Neural progenitor cell (in vitro differentiated cells): ENCODE data around the gene TRPT1. TPM values are rescaled to one million over a fixed set of nuclear protein-coding genes. Genes with fewer than 3 reads are reported as not detected.
A peak's percentile ranks its signal among the peaks of the same experiment; 100 is the strongest.
"Not testable (repeated sequence)": the region's sequence is repeated elsewhere in the genome, so short reads cannot be mapped to it uniquely, and the experiment has no call there.

Experiments used
- DNase-seq: peaks from one replicate; pipeline ENCODE4 v3.0.0-alpha.2; 2016; ENCODE audit warnings: low spot score
- H2AFZ ChIP-seq: fragments of 200-600 bp; sonication (generic); replicated peaks from 2 replicates; pipeline ENCODE4 v1.6.1; 2016; ENCODE audit warnings: antibody characterized with exemption
- H3F3A ChIP-seq: fragments of 200-600 bp; sonication (generic); 2 replicates; pipeline ENCODE4 v1.6.1; 2016; ENCODE audit warnings: antibody characterized with exemption, low read depth
- H3K27ac ChIP-seq: fragments of 200-600 bp; sonication (generic); 2 replicates; pipeline ENCODE4 v1.5.1; 2016; ENCODE audit warnings: mild to moderate bottlenecking
- H3K27me3 ChIP-seq: fragments of 200-600 bp; sonication (generic); 2 replicates; pipeline ENCODE4 v1.6.1; 2016; ENCODE audit warnings: mild to moderate bottlenecking, moderate library complexity
- H3K36me3 ChIP-seq: fragments of 200-600 bp; sonication (generic); 2 replicates; pipeline ENCODE4 v1.5.1; 2016
- H3K4me1 ChIP-seq: fragments of 200-600 bp; sonication (generic); 2 replicates; pipeline ENCODE4 v1.6.1; 2016; ENCODE audit warnings: mixed run types
- H3K4me2 ChIP-seq: fragments of 200-600 bp; sonication (generic); 2 replicates; pipeline ENCODE4 v1.6.1; 2016
- H3K4me3 ChIP-seq: fragments of 200-600 bp; sonication (generic); 2 replicates; pipeline ENCODE4 v1.5.1; 2016
- H3K79me2 ChIP-seq: fragments of 200-600 bp; sonication (generic); 2 replicates; pipeline ENCODE4 v1.6.1; 2016; ENCODE audit warnings: low read depth
- H3K9ac ChIP-seq: fragments of 200-600 bp; sonication (generic); 2 replicates; pipeline ENCODE4 v1.6.1; 2016
- H3K9me3 ChIP-seq: fragments of 200-600 bp; sonication (generic); 2 replicates; pipeline ENCODE4 v1.5.1; 2016; ENCODE audit warnings: low read depth
- H4K20me1 ChIP-seq: fragments of 200-600 bp; sonication (generic); 2 replicates; pipeline ENCODE4 v1.6.1; 2016; ENCODE audit warnings: low read depth
- H3K27ac Mint-ChIP-seq: 3 replicates; pipeline ENCODE4 v1.8.0; 2021; ENCODE audit warnings: mixed read lengths
- H3K27me3 Mint-ChIP-seq: 2 replicates; pipeline ENCODE4 v1.8.0; 2022; ENCODE audit warnings: low read depth, mild to moderate bottlenecking, inconsistent platforms, moderate library complexity, mixed read lengths; ENCODE audit not compliant: insufficient read depth
- H3K36me3 Mint-ChIP-seq: 3 replicates; pipeline ENCODE4 v1.8.0; 2021; ENCODE audit warnings: mixed read lengths
- H3K4me1 Mint-ChIP-seq: 3 replicates; pipeline ENCODE4 v1.8.0; 2021; ENCODE audit warnings: mixed read lengths
- H3K4me3 Mint-ChIP-seq: 3 replicates; pipeline ENCODE4 v1.8.0; 2021; ENCODE audit warnings: mild to moderate bottlenecking, moderate library complexity, mixed read lengths
- H3K9me3 Mint-ChIP-seq: 3 replicates; pipeline ENCODE4 v1.8.0; 2020; ENCODE audit warnings: mixed read lengths
- CTCF ChIP-seq: fragments of 200-600 bp; sonication (generic); IDR thresholded peaks from 2 replicates; pipeline ENCODE4 v1.5.1; 2017; ENCODE audit warnings: antibody characterized with exemption, mild to moderate bottlenecking
- EZH2 ChIP-seq: fragments of 200-600 bp; sonication (generic); IDR thresholded peaks from 2 replicates; pipeline ENCODE4 v1.6.1; 2017; ENCODE audit warnings: antibody characterized with exemption, mild to moderate bottlenecking, moderate library complexity
- EZH2phosphoT487 ChIP-seq: fragments of 200-600 bp; sonication (generic); IDR thresholded peaks from 2 replicates; pipeline ENCODE4 v1.6.1; 2017; ENCODE audit warnings: antibody characterized with exemption
- total RNA-seq: library from RNA; depleted of rRNA; stranded (reverse); fragments of >200 nt; gene quantifications from 2 replicates; pipeline ENCODE4 v1.2.3, GENCODE V29; 2015; ENCODE audit warnings: low replicate concordance

TRPT1 gene
- total RNA-seq, 1 donor from 2014 or later: 17.5 TPM

GRCh38 chr11:64247729-64248531 lies 21.9 kb upstream of the TRPT1 start:
- TF ChIP-seq EZH2phosphoT487: no peak
- no peak for TF ChIP-seq EZH2
- no peak for TF ChIP-seq CTCF
- Mint-ChIP-seq H3K4me1 (peaks cover 45% of the 10 kb centered on the region), H3K27ac (peak overlapping the region; percentile 80), H3K36me3 (peaks cover 2% of the 10 kb centered on the region), H3K27me3 (peaks cover 13% of the 10 kb centered on the region), H3K9me3 (no peaks in the 10 kb centered on the region), H3K4me3 (peak overlapping the region; percentile 85)
- no peaks in the 10 kb centered on the region for H3K9me3 ChIP-seq
- peak overlapping the region; percentile 52 for H2AFZ ChIP-seq
- no peak overlapping the region for H3K9ac ChIP-seq
- H3F3A ChIP-seq: peaks cover 52% of the 10 kb centered on the region
- peak overlapping the region; percentile 88 for H3K4me2 ChIP-seq
- no peak overlapping the region for H3K27ac ChIP-seq
- H3K27me3 ChIP-seq: peaks cover 6% of the 10 kb centered on the region
- DNase-seq: no peak
- H4K20me1 ChIP-seq: peaks cover 22% of the 10 kb centered on the region
- peak overlapping the region; percentile 71 for H3K4me3 ChIP-seq
- H3K79me2 ChIP-seq: peaks cover 25% of the 10 kb centered on the region
- H3K36me3 ChIP-seq: no peaks in the 10 kb centered on the region
- peaks cover 41% of the 10 kb centered on the region for H3K4me1 ChIP-seq

- Histone ChIP-seq H2AFZ (peak within 1 kb of the TSS; percentile 83), H4K20me1 (peaks cover 22% of the 10 kb centered on the region), H3K9me3 (no peaks in the 10 kb centered on the region), H3K4me2 (peak within 1 kb of the TSS; percentile 88), H3K27ac (peak within 1 kb of the TSS; percentile 59), H3K9ac (no peak within 1 kb of the TSS), H3K36me3 (no peaks in the 10 kb centered on the region), H3K4me3 (peak within 1 kb of the TSS; percentile 71), H3K4me1 (peaks cover 36% of the 10 kb centered on the region), H3F3A (peaks cover 50% of the 10 kb centered on the region), H3K79me2 (peaks cover 27% of the 10 kb centered on the region), H3K27me3 (peaks cover 6% of the 10 kb centered on the region)
- TF ChIP-seq CTCF (peak; percentile 21), EZH2phosphoT487 (peak; percentile 25), EZH2 (peak; percentile 45)
- Mint-ChIP-seq H3K9me3 (no peaks in the 10 kb centered on the region), H3K36me3 (peaks cover 2% of the 10 kb centered on the region), H3K4me3 (peak within 1 kb of the TSS; percentile 94), H3K27me3 (peaks cover 12% of the 10 kb centered on the region), H3K27ac (peak within 1 kb of the TSS; percentile 80), H3K4me1 (peaks cover 48% of the 10 kb centered on the region)
- peak; percentile 95 for DNase-seq
These were observed 21.1 kb upstream of the TRPT1 start, which contains the start of gene PPP1R14B for GRCh38 chr11:64246871-64247728. Gene PPP1R14B, minus strand, starts transcription at chr11:64246943. Its CDS starts 270 bp downstream, at chr11:64246673.

GRCh38 chr11:64246621-64246870 lies 20.6 kb upstream of the TRPT1 start:
- Histone ChIP-seq H3K4me2 (peak overlapping the region; percentile 82), H4K20me1 (peaks cover 22% of the 10 kb centered on the region), H3K4me3 (peak overlapping the region; percentile 65), H3K4me1 (peaks cover 34% of the 10 kb centered on the region), H3F3A (peaks cover 50% of the 10 kb centered on the region), H3K79me2 (peaks cover 26% of the 10 kb centered on the region)
- peaks cover 45% of the 10 kb centered on the region for H3K4me1 Mint-ChIP-seq
- not testable (repeated sequence) for H3K9me3 Mint-ChIP-seq, H3K9me3 ChIP-seq, H3K27ac ChIP-seq, H3K27me3 Mint-ChIP-seq, H3K36me3 Mint-ChIP-seq, H3K27ac Mint-ChIP-seq, DNase-seq, H2AFZ ChIP-seq, H3K27me3 ChIP-seq, H3K36me3 ChIP-seq, H3K9ac ChIP-seq
- H3K4me3 Mint-ChIP-seq: peak overlapping the region; percentile 94
